NCI-H2107 (cell line): Measurements from ENCODE around the gene ZBTB3.
A peak's percentile ranks its signal among the peaks of the same experiment; 100 is the strongest.
"Not testable (repeated sequence)": the region's sequence is repeated elsewhere in the genome, so short reads cannot be mapped to it uniquely, and the experiment has no call there.

Experiments
- DNase-seq: peaks from one replicate; lab custom pipeline; 2025; lab: John Stamatoyannopoulos, UW

Gene ZBTB3

GRCh38 chr11:62753736-62754603 is at the start of gene ZBTB3:
ZBTB3 (minus strand) TSS chr11:62754160; CDS start chr11:62753664, 496 bp downstream.
- DNase-seq, result peak; percentile 93

DNA sequence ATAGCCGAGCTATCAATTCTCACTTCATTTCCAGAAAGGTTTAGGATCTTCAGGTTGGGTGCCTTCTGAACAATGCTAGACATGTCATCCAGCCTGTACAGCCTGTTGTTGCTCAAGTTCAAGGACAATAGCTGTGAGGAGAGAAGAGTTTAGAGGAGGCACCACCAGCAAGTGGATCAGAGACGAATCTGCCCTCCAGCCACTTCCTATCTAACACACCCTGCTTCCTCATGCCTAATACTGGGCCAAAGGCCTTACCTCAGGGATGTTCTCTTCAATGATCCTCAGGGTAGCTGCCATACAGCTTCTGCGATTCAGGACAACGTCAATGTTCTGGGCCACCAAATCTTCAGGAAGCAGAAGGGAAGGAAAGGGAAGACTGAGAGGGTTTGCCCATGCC is 47.1 kb upstream of the ZBTB3 start:
- DNase-seq, result no peak

GRCh38 chr11:62799486-62799885 is 45.5 kb upstream of the ZBTB3 start:
- no peak for DNase-seq

- no peak for DNase-seq
Observed at GRCh38 chr11:62796281-62796680, 42.3 kb upstream of the ZBTB3 start.

DNA sequence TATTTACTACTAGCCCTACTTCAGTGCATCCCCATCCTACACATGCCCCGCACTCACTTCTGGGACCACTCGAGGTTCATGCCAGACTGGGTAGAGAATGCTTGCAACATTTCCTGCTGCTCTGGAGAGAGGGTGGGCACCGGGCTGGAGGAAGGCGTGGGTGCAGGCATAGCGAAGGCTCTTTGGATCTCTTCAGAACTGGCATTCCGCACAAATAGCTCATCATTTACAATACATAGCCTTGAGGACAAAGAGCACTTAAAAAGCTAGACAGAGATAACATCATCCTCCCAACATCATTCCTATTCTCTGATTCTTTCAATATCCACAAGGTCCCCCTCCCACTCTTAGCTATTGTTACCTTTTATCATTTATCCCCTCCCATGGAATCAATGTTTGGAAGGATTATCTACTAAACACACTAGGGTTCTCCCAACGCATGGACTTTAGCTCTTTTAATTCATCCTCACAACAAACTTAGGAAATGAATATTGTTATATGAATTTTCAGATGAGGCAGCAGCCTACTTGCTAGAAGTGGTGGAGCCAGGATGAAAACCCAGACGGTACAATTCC is 40.3 kb upstream of the ZBTB3 start:
- no peak for DNase-seq

DNA sequence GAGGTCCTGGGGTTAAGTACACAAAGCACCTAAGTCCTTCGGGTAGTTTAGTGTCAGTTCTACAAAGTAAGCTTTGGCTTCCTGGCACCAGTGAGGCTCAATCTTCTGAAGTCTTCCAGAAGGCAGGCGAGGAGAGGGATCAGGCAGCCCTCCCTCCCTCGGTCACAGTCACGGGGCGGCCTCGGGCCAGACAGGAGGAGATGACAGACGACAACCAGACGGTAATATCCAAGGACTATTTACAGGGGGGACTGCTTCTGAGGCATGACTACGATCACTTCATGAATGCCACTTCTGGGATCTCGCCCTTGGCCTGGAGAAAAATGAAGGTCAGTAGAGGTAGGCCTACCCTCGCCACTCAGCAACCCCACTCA is 38.2 kb upstream of the ZBTB3 start:
- DNase-seq, result no peak

- peak; percentile 73 for DNase-seq
Observed at GRCh38 chr11:62791501-62792201, 37.7 kb upstream of the ZBTB3 start, which contains the start of gene TMEM223. TMEM223 (minus strand) TSS chr11:62792006; CDS start chr11:62791994, 12 bp downstream.

GRCh38 chr11:62789576-62789975 is 35.6 kb upstream of the ZBTB3 start:
- DNase-seq, result no peak

GRCh38 chr11:62788991-62789390 is 35.0 kb upstream of the ZBTB3 start:
- DNase-seq, result no peak

- DNase-seq, result peak; percentile 95
Observed at GRCh38 chr11:62787005-62787759, 33.2 kb upstream of the ZBTB3 start, which contains the start of gene TMEM179B. TMEM179B (plus strand) TSS chr11:62787402; CDS start chr11:62787432, 30 bp downstream.

DNA sequence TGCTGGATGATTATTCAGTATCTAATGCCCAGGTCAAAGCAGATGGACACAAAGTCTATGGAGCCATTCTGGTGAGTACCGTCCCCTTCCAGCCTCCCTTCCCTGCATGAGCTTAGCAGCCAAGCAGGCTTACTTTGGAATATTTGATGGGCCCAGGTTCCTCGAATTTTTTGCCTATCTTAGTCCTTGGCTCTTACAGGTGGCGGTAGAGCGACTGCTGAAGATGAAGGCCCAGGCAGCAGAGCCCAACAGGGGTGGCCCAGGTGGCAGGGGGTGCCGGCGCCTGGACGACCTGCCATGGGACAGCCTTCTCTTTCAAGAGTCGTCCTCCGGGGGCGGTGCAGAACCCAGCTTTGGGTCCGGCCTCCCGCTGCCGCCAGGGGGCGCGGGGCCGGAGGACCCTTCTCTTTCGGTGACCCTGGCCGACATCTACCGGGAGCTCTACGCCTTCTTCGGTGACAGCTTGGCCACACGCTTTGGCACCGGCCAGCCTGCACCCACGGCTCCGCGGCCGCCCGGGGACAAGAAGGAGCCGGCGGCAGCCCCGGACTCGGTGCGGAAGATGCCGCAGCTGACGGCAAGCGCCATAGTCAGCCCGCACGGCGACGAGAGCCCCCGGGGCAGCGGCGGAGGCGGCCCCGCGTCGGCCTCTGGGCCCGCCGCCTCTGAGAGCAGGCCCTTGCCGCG is 32.5 kb upstream of the ZBTB3 start:
- peak; percentile 49 for DNase-seq

DNA sequence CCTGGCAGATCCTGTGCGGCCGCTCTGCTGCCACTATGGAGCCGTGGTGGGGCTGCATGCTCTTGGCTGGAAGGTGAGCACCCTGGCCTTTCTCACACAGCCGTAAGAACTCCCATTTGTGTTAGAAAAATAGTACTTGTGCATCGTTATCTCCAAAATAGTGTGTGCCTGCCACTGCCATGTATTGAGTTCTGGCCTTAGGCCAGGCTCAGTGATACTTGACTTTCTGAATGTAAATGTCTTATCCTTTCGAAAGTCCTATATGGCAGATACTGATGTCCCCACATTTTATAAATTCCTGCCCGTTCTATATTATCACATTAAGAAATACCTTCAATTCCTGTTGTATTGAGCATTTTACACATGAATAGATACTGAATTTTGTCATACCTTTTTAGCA is 28.8 kb upstream of the ZBTB3 start:
- no peak for DNase-seq

DNA sequence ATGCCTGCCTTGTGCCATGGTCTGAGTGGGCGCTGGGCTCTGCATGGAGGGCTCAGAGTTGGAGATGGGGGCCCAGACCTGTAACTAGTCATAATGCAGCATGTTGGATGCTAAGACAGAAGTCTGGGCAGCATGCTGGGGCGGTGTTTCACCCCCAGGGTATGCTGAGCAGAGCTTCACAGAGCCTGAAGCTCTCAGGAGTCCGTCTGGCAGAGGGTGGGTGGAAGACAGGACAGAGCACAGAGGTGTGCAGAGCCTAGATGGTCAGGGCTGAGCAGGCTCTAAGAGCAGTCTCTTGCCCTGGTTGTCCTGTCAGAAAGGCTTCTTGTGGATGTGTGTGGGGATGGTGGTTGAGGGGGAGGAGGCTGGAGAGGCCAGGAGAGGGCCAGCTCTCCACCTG is 24.5 kb upstream of the ZBTB3 start:
- DNase-seq, result no peak

DNA sequence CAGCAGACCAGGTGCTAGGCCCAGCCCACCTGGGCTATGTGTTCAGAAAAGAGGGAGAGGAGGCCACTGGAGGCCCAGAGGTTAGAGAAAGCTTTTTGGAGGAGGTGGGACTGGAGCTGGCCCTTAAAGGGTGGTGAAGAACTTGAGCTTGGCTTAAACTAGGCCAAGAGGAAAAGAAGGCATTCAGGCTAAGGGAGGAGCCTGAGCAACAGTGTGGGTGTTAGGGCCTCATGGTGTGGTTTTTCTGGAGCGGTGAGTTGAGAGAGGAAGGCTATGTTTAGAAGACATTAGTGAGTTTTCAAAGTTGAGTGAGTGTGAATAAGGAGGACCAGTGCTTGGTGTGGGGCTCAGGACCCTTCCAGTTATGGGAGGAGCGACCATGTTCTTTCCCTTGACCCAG is 23.4 kb upstream of the ZBTB3 start:
- DNase-seq, result no peak

- no peak for DNase-seq
Observed at GRCh38 chr11:62775646-62776045, 21.7 kb upstream of the ZBTB3 start.

DNA sequence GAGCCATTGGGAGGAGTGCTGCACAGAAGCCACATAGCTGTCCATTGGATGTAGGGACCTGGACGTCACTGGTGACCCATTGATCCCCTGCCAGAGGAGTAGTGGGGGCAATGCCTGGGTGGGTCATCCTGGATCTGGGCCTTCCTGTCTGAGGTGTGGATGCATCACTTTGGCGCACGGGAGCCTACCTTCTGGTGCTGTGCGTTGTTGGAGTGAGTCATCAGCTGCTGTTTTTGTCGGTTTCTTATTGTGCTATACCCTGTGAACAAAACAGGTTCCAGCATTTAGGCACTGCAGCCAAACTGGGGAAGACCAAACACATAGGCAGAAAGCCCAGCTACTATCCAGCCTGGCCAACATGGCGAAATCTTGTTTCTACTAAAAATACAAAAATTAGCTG is 20.4 kb upstream of the ZBTB3 start:
- no peak for DNase-seq

- DNase-seq, result peak; percentile 92
Observed at GRCh38 chr11:62771144-62772021, 17.4 kb upstream of the ZBTB3 start, which contains the start of gene TAF6L. TAF6L (plus strand) TSS chr11:62771396; CDS start chr11:62775784, 4,388 bp downstream.

DNA sequence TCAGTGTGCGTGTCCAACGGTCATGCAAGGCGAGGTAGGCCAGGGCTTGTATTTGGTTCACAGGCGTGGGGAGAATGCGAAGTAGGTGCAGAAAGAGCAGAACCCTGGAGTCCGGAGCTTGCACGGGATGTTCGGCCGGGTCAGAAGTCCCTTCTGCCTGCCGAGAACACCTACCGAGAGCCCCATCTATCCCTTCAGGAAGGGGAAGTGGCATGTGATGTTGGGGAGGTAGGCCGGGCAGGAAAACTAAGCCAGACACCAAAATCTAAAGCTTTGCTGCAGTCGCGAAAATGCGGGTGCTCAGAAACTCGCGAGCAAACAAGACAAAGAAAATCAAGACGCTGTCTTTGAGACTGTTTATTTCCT is 16.8 kb upstream of the ZBTB3 start:
- DNase-seq, result no peak

GRCh38 chr11:62760867-62761227 is 6.9 kb upstream of the ZBTB3 start:
- DNase-seq, result not testable (repeated sequence)
